ENCODE measurements around the gene DNER.

DNA sequence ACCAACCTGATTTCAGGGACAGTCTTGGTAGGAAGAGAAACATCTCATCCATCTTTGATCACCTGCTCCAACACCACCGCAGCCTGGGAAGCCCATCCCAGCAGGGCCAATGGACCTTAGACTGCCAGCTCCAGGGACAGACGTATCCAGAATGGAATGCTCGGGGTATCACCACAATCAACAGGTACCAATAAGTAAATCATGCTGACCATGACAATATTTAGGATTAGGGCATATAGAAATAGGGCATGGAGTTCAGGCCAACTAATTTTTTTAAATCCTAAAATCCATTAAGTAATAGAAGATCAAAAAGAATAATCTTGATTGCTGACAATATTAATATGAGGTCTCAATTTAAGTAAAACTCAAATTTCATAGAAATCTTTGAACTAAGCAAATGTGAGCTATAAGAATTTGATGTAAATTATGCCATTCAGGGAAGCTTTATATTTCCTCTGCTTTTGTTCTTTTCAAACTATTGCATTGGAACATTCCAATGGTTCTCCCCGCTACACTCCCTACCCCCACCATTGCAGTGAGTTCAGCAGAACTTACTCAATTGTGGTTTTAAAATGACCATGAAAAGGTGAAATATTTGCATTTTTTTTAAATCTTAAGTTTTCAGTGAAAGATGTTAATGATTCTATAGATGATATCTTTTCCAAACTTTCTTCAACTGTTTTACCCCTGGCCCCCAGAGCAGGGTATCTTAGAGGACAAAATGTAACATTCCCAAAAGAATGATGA, 138.6 kb downstream of the DNER start:
- TF ChIP-seq, protein P1, sequence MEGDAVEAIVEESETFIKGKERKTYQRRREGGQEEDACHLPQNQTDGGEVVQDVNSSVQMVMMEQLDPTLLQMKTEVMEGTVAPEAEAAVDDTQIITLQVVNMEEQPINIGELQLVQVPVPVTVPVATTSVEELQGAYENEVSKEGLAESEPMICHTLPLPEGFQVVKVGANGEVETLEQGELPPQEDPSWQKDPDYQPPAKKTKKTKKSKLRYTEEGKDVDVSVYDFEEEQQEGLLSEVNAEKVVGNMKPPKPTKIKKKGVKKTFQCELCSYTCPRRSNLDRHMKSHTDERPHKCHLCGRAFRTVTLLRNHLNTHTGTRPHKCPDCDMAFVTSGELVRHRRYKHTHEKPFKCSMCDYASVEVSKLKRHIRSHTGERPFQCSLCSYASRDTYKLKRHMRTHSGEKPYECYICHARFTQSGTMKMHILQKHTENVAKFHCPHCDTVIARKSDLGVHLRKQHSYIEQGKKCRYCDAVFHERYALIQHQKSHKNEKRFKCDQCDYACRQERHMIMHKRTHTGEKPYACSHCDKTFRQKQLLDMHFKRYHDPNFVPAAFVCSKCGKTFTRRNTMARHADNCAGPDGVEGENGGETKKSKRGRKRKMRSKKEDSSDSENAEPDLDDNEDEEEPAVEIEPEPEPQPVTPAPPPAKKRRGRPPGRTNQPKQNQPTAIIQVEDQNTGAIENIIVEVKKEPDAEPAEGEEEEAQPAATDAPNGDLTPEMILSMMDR (IDR thresholded peaks at IDR 0.05; ENCODE audit: low read length) = no peak
- no peak for TF ChIP-seq EZH2 (IDR thresholded peaks at IDR 0.05; ENCODE audit: borderline replicate concordance, low read length)
